Activated CD8-positive, alpha-beta memory T cell treated with anti-CD3 and anti-CD28 coated beads, Interleukin-2, amount 50 U/mL, for 24 hours (primary cell): ENCODE data around the gene BRINP3.

ENCODE experiments used
- DNase-seq: peaks from one replicate; pipeline ENCODE4 v3.0.0-alpha.2; 2020; ENCODE audit errors: extremely low read depth

BRINP3 gene

GRCh38 chr1:190452272-190452848 lies 25.3 kb downstream of the BRINP3 start:
- no peak for DNase-seq

- DNase-seq: no peak
Observed at GRCh38 chr1:190444464-190444863, 33.2 kb downstream of the BRINP3 start.

GRCh38 chr1:190439447-190439846 lies 38.2 kb downstream of the BRINP3 start:
- no peak for DNase-seq

GRCh38 chr1:190436615-190437014 lies 41.0 kb downstream of the BRINP3 start:
- DNase-seq: no peak

- no peak for DNase-seq
Observed at GRCh38 chr1:190429932-190430331, 47.7 kb downstream of the BRINP3 start.

- DNase-seq: no peak
Observed at GRCh38 chr1:190429141-190429540, 48.5 kb downstream of the BRINP3 start.

GRCh38 chr1:190416239-190416638 lies 61.4 kb downstream of the BRINP3 start:
- DNase-seq: no peak

- DNase-seq: no peak
Observed at GRCh38 chr1:190413142-190413541, 64.5 kb downstream of the BRINP3 start.

GRCh38 chr1:190403402-190403801 lies 74.3 kb downstream of the BRINP3 start:
- DNase-seq: no peak

- no peak for DNase-seq
Observed at GRCh38 chr1:190399233-190399632, 78.4 kb downstream of the BRINP3 start.

- DNase-seq: no peak
Observed at GRCh38 chr1:190391582-190391981, 86.1 kb downstream of the BRINP3 start.

GRCh38 chr1:190377991-190378390 lies 99.7 kb downstream of the BRINP3 start:
- no peak for DNase-seq

GRCh38 chr1:190377294-190377693 lies 100.4 kb downstream of the BRINP3 start:
- no peak for DNase-seq

- DNase-seq: no peak
Observed at GRCh38 chr1:190376044-190376443, 101.6 kb downstream of the BRINP3 start.

- DNase-seq: no peak
Observed at GRCh38 chr1:190373705-190374336, 103.8 kb downstream of the BRINP3 start.

GRCh38 chr1:190367200-190367599 lies 110.5 kb downstream of the BRINP3 start:
- DNase-seq: no peak

GRCh38 chr1:190365283-190365682 lies 112.4 kb downstream of the BRINP3 start:
- no peak for DNase-seq

- no peak for DNase-seq
Observed at GRCh38 chr1:190353538-190354101, 124.0 kb downstream of the BRINP3 start.

GRCh38 chr1:190344454-190344853 lies 133.2 kb downstream of the BRINP3 start:
- DNase-seq: no peak

GRCh38 chr1:190338829-190339228 lies 138.8 kb downstream of the BRINP3 start:
- no peak for DNase-seq

GRCh38 chr1:190328871-190329270 lies 148.8 kb downstream of the BRINP3 start:
- DNase-seq: no peak

- no peak for DNase-seq
Observed at GRCh38 chr1:190328361-190328760, 149.3 kb downstream of the BRINP3 start.

- no peak for DNase-seq
Observed at GRCh38 chr1:190327271-190327670, 150.4 kb downstream of the BRINP3 start.

- DNase-seq: no peak
Observed at GRCh38 chr1:190323530-190323929, 154.1 kb downstream of the BRINP3 start.
